NCI-H2227 treated with DMSO at 0.1 percent for 48 hours (cell line): ENCODE measurements around the gene PGLYRP2.
"Not testable (repeated sequence)": the region's sequence is repeated elsewhere in the genome, so short reads cannot be mapped to it uniquely, and the experiment has no call there.

Source experiments
- DNase-seq: peaks from one replicate; lab custom pipeline; 2025; lab: John Stamatoyannopoulos, UW

PGLYRP2 gene, protein sequence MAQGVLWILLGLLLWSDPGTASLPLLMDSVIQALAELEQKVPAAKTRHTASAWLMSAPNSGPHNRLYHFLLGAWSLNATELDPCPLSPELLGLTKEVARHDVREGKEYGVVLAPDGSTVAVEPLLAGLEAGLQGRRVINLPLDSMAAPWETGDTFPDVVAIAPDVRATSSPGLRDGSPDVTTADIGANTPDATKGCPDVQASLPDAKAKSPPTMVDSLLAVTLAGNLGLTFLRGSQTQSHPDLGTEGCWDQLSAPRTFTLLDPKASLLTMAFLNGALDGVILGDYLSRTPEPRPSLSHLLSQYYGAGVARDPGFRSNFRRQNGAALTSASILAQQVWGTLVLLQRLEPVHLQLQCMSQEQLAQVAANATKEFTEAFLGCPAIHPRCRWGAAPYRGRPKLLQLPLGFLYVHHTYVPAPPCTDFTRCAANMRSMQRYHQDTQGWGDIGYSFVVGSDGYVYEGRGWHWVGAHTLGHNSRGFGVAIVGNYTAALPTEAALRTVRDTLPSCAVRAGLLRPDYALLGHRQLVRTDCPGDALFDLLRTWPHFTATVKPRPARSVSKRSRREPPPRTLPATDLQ

DNA sequence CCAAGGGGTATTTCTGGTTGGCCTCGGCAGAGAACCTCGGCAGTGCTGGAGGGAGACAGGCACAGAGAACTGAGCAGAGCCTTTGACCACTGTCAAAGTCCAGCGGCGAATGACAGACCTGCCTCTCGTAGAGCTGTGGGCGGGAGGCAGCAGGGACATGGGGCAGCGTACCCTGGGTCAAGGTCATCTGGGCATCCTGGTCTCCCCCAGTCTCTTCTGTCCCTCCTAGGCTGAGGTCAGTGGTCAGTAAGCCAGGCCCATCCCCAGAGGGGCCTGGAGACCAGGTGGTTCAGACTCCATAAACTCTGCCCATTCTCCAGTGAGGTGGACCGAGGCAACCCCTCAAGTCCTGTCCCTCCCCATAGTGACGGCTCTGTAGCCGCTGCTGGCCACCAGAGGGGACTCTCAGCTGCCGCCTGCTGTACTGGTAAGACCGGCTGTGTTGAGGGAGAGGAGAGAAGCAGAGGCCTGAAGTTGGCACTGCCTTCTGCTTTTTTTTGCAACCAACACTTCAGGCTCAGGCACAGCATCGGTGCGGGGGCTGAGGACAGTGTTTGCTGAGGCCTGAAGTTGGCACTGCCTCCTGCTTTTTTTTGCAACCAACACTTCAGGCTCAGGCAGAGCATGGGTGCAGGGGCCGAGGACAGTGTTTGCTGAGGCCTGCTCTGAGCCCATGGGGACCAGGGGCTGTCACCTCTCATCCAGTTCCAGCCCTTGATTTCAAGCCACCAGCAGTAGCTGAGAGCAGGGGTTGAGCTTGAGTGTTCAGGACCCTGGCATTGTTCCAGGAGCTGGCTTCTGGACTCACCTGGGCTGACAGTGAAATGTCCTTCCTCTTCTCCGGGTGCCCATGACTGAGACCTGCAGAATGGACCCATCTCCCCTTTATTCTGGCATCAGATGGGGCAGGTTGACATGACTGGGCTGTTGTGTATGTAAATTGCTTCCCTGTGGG lies at the start of gene PGLYRP2:
TSS of gene PGLYRP2 (minus strand) at position 111 of the 955 bp plus-strand sequence. CDS start 130 bp downstream, outside the sequence.
- no peak for DNase-seq

DNA sequence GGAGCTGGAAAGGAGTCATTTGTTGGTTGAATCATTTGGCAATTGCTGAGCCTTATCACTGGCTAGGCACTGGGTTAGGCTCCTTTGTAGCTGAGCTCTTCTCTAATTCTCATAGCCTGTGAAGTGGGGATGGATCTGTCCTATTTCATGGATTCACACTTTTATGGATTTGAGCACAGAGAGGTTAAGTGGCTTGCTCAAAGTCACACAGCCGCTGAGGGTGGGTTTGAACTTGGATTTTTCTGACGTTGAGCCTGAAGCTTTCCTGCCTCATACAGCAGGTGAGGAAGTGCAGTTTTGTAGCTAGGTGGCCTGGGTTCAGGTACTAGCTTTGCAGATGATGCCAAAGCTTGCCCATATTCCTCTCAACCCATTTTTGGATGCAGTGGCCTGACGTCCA lies 48.4 kb upstream of the PGLYRP2 start:
- no peak for DNase-seq

DNA sequence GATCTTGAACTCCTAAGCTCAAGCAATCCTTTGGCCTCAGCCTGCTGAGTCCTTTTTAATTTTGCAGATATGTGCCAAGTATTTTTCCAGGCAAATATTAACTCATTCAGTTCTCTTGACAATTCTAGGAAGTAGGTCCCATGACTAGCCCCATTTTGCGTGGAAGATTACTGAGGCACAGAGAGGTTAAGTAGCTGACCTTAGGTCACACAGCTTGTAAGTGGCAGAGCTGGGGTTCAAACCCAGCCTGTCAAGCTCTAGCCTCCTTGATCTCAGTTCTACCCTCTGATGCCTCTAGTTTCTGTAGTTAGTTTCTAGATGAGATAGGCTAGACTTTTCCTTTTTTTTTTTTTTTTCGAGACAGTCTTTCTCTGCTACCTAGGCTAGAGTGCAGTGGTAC lies 47.1 kb upstream of the PGLYRP2 start:
- DNase-seq: no peak

DNA sequence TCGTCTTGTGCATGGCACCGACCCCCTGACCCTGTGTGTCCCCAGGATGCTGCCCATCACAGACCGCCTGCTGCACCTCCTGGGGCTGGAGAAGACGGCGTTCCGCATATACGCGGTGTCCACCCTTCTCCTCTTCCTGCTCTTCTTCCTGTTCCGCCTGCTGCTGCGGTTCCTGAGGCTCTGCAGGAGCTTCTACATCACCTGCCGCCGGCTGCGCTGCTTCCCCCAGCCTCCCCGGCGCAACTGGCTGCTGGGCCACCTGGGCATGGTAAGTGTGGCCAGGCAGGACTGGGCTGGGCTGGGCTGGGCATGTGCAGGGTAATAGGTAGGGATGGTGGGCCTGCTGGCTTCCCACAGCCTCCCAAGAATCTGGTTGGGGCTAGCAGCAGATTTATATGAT lies 46.0 kb upstream of the PGLYRP2 start:
- DNase-seq: no peak

DNA sequence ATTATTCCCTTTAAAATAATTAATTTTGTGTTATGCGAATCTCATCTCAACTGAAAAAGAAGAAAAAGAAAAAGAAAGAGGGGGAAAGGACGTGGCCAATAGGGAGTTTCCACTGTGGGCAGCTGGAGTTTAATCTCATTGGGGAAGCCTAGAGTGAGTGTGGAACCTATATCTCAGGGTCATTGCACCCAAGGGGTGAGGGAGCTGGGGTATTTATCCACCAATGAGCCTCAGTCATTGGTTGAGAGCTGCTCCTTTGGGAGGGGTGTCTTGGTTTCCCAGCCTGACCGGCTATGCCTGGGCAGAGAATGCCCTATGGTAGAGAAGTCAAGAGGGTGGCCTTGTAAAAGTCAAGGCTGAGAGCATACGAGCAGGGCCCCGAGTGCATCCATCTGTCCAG lies 45.5 kb upstream of the PGLYRP2 start:
- no peak for DNase-seq

DNA sequence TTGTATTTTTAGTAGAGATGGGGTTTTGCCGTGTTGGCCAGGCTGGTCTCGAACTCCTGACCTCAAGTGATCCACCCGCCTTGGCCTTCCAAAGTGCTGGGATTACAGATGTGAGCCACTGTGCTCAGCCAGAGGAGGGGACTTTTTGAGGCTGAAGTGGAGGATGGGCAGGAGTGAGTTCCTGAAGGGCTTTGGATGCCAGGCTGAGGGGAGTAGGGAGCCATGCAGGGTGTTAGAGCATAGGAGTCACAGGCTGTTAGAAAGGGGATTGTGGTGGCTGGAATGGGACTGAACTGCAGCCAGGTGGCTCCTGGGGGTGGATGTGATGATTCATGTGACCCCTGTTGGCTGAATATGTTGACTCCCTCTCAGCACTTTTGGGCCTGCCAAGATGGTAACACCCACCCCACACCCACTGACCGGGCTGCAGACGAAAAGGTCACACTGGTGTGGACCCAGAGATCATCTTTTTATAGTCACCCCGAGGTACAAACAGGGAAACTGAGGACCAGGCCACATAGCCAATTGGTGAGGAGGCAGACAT lies 40.2 kb upstream of the PGLYRP2 start:
- no peak for DNase-seq

- no peak for DNase-seq
Observed at GRCh38 chr19:15517778-15518177, 38.5 kb upstream of the PGLYRP2 start.

DNA sequence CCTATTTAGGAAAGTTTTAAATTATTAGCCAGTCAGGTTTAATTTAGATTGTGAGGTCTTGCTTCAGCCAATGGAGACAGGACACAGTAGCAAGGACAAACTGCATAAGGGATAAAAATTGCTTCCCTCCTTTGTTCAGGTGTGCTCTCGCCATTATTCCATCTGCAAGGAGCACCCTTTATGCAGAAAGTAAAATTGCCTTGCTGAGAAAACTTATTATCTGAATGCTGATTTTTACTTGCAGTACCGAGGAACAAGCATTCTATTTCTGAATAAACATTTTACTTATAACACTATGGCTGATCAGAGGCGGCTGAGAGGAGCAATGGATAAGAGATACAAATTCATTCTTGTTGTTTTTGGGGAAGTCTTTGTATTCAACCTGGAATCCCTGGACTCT lies 37.1 kb upstream of the PGLYRP2 start:
- no peak for DNase-seq

DNA sequence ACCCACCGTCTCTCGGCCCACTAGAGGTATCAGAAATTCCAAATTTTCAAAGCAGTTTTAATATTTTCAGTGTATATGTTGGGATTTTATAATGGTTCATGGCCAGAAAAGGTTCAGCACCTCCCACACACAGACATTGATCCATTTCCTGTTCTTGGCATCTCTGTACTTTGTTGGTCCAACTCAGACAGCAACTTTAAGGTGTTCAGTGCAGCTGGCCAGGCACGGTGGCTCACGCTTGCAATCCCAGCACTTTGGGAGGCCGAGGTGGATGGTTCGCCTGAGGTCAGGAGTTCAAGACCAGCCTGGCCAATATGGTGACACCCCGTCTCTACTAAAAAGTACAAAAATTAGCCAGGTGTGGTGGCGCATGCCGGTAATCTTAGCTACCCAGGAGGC lies 35.9 kb upstream of the PGLYRP2 start:
- not testable (repeated sequence) for DNase-seq

GRCh38 chr19:15511671-15512424 lies 32.5 kb upstream of the PGLYRP2 start:
- DNase-seq: no peak

DNA sequence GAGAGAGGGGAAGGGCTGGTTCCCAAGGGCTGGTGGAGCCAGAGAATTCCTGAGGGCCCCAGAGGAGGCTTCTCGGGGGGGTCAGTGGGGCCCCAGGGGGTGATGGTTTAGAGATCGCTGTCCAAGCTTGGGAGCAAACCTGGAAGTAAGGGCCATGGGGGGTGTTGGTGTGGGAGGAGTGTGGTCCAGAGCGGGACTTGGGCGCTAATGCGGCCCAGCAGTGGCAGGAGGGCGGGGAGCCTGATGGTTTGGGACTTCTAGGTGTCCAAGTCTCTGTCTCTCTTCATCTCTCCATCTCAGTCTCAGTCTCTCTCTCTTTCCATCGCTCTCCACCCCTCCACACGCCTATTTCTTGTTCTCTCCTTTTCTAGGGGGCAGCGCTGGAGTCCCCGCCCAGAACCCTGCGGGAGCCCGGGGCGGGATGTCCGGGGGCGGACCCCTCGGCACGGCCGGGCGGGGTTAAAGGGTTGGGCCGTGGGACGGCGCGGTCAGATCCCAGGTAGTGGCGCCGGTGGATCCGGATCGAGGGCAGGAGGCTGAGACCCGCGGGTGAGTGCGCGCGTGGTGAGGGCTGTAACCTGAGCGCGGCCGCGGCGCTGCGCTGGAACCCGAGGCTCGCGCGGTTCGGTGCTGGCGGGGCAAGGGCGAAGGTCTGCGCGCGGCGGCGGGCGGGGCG lies 28.9 kb upstream of the PGLYRP2 start, which contains the start of gene CYP4F22:
TSS of gene CYP4F22 (plus strand) at position 491 of the 676 bp plus-strand sequence. CDS start 16,812 bp downstream, outside the sequence.
- no peak for DNase-seq

DNA sequence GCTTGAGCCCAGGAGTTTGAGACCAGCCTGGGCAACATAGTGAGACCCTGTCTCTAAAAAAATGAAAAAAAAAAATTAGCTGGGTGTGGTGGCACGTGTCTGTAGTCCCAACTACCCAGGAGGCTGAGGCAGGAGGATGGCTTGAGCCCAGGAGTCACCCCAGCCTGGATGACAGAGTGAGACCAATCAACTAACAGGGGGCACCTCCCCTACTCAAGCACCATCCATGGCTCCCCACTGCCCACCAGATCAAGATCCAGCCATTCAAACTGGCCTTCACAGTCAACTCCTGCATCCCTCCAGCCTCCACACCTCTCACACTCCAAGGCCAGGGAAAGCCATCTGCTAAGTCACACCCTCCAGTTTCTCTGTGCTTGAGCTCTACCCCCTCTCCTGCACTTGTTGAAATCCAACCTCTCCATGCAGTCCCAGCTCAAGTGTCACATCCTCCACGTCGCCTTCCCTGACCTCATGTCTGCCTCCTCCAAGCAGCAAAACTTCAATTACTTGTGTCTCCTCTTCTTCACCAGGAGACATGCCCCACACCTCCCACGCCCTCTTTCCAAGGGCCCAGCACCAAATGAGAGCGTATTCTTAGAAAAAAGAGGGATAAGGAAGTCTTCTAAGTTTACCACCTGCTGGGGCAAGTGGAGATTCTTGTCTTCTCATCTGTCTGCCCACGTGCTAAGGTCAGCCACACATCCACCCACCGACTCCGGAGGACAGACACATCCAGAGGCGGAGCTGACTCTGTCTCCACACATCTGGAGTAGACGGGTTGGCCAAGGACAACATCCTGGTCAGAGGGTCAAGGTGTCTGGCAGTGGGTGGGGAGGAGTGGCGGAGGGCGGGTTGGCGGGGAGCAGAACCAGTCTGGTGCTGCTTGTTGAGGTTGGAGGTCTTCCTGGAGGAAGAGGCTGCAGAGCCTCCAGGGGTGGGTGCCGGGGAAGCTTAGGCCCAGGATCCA lies 28.1 kb upstream of the PGLYRP2 start:
- no peak for DNase-seq

DNA sequence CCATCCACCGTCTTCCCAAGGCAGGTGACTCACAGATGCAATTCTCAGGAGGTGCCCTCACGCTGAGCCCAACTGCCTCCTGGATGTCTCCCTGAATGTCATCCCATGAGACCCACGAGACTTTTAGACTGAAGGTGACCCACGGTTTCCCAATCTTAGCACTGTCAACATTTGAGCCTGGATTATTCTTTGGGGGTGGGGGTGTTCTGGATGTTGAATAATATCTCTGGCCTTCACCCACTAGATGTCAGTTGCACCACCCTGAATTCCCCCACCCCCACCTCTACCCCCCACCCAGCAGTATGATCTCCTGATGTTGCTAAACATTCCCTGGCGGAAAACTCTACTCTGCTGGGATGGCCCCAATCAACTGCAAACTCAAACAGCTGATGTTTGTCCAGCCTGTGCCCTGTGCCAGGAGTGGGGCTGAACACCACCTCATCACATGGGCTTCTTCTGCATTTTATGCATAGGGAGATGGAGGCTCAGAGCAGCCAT lies 26.8 kb upstream of the PGLYRP2 start:
- DNase-seq: no peak

GRCh38 chr19:15502264-15502663 lies 23.0 kb upstream of the PGLYRP2 start:
- DNase-seq: no peak

- DNase-seq: no peak
Observed at GRCh38 chr19:15501596-15501995, 22.3 kb upstream of the PGLYRP2 start.

GRCh38 chr19:15498910-15499309 lies 19.6 kb upstream of the PGLYRP2 start:
- DNase-seq: no peak

GRCh38 chr19:15498156-15498858 lies 19.0 kb upstream of the PGLYRP2 start:
- no peak for DNase-seq

- DNase-seq: no peak
Observed at GRCh38 chr19:15495151-15495550, 15.8 kb upstream of the PGLYRP2 start.
